NOMO-1 treated with dmso at 0.1 percent for 144 hours (cell line): ENCODE results near the gene SDHAF1.
A peak's percentile ranks its signal among the peaks of the same experiment; 100 is the strongest.
"Not testable (repeated sequence)": the region's sequence is repeated elsewhere in the genome, so short reads cannot be mapped to it uniquely, and the experiment has no call there.

ENCODE experiments used
- DNase-seq: peaks from one replicate; lab custom pipeline; 2025; ENCODE audit not compliant: unreplicated experiment; lab: John Stamatoyannopoulos, UW

SDHAF1 gene

GRCh38 chr19:36014012-36014924 is 19.3 kb downstream of the SDHAF1 start, which contains the start of gene ALKBH6:
TSS of gene ALKBH6 (minus strand) at chr19:36014213. CDS start at chr19:36013397, 816 bp downstream.
- DNase-seq: peak; percentile 99

GRCh38 chr19:36019061-36019670 is 24.2 kb downstream of the SDHAF1 start:
- no peak for DNase-seq

- DNase-seq: no peak
Measured at GRCh38 chr19:36023432-36023831, 28.4 kb downstream of the SDHAF1 start.

- no peak for DNase-seq
Measured at GRCh38 chr19:36025541-36025940, 30.6 kb downstream of the SDHAF1 start.

GRCh38 chr19:36026091-36026876 is 31.3 kb downstream of the SDHAF1 start:
- DNase-seq: no peak

GRCh38 chr19:36027696-36028095 is 32.7 kb downstream of the SDHAF1 start:
- DNase-seq: no peak

- DNase-seq: no peak
Measured at GRCh38 chr19:36028313-36029041, 33.5 kb downstream of the SDHAF1 start.

GRCh38 chr19:36030264-36031148 is 35.5 kb downstream of the SDHAF1 start:
- DNase-seq: no peak

GRCh38 chr19:36031308-36031707 is 36.3 kb downstream of the SDHAF1 start:
- DNase-seq: no peak

- DNase-seq: no peak
Measured at GRCh38 chr19:36032251-36033104, 37.5 kb downstream of the SDHAF1 start, which contains the start of gene CLIP3. TSS of gene CLIP3 (minus strand) at chr19:36032873. CDS start at chr19:36032357, 516 bp downstream.

GRCh38 chr19:36040495-36040894 is 45.5 kb downstream of the SDHAF1 start:
- no peak for DNase-seq

- DNase-seq: not testable (repeated sequence)
Measured at GRCh38 chr19:36041092-36041491, 46.1 kb downstream of the SDHAF1 start.

- no peak for DNase-seq
Measured at GRCh38 chr19:36041831-36042230, 46.8 kb downstream of the SDHAF1 start.

GRCh38 chr19:36043952-36044351 is 49.0 kb downstream of the SDHAF1 start:
- no peak for DNase-seq
